Fibroblast of gingiva (primary cell): ENCODE results near the gene SCAMP1.
"Not testable (repeated sequence)": the region's sequence is repeated elsewhere in the genome, so short reads cannot be mapped to it uniquely, and the experiment has no call there.

Experiments used
- DNase-seq: peaks from one replicate; pipeline ENCODE4 v3.0.0-alpha.2; 2011; ENCODE audit warnings: low read depth

Gene SCAMP1

GRCh38 chr5:78361631-78361993 lies 1.2 kb downstream of the SCAMP1 start:
- no peak for DNase-seq

- no peak for DNase-seq
Measured at GRCh38 chr5:78362220-78362619, 1.8 kb downstream of the SCAMP1 start.

- DNase-seq = no peak
Measured at GRCh38 chr5:78364005-78364404, 3.6 kb downstream of the SCAMP1 start.

GRCh38 chr5:78367318-78367991 lies 7.0 kb downstream of the SCAMP1 start:
- DNase-seq = no peak

GRCh38 chr5:78369680-78370079 lies 9.3 kb downstream of the SCAMP1 start:
- DNase-seq = no peak

GRCh38 chr5:78373231-78373630 lies 12.8 kb downstream of the SCAMP1 start:
- DNase-seq = no peak

- no peak for DNase-seq
Measured at GRCh38 chr5:78376315-78376714, 15.9 kb downstream of the SCAMP1 start.

GRCh38 chr5:78377056-78377717 lies 16.8 kb downstream of the SCAMP1 start:
- DNase-seq = peak; percentile 65

GRCh38 chr5:78377718-78378105 lies 17.3 kb downstream of the SCAMP1 start:
- DNase-seq = no peak

- DNase-seq = no peak
Measured at GRCh38 chr5:78387468-78388153, 27.2 kb downstream of the SCAMP1 start.

- DNase-seq = not testable (repeated sequence)
Measured at GRCh38 chr5:78391357-78391756, 30.9 kb downstream of the SCAMP1 start.

GRCh38 chr5:78397831-78398230 lies 37.4 kb downstream of the SCAMP1 start:
- peak; percentile 6 for DNase-seq

GRCh38 chr5:78399116-78399515 lies 38.7 kb downstream of the SCAMP1 start:
- DNase-seq = peak; percentile 81

- DNase-seq = no peak
Measured at GRCh38 chr5:78404682-78405293, 44.4 kb downstream of the SCAMP1 start.

GRCh38 chr5:78405829-78406750 lies 45.7 kb downstream of the SCAMP1 start:
- peak; percentile 8 for DNase-seq

GRCh38 chr5:78407458-78407857 lies 47.0 kb downstream of the SCAMP1 start:
- DNase-seq = no peak

GRCh38 chr5:78411586-78411985 lies 51.2 kb downstream of the SCAMP1 start:
- peak; percentile 64 for DNase-seq

GRCh38 chr5:78416677-78417425 lies 56.4 kb downstream of the SCAMP1 start:
- no peak for DNase-seq

GRCh38 chr5:78419396-78419795 lies 59.0 kb downstream of the SCAMP1 start:
- no peak for DNase-seq

- DNase-seq = no peak
Measured at GRCh38 chr5:78420548-78420947, 60.1 kb downstream of the SCAMP1 start.

- DNase-seq = no peak
Measured at GRCh38 chr5:78424665-78425064, 64.2 kb downstream of the SCAMP1 start.
